Thyroid gland (tissue), 4 donors: ENCODE results near the gene ADCY1.

Experiments used
- POLR2A ChIP-seq, 2 donors: fragments of 450-650 bp; IDR thresholded peaks; one replicate each; pipeline ENCODE4 v1.6.1; 2017; ENCODE audit warnings: antibody characterized with exemption in 2 of 2, mild to moderate bottlenecking in 2 of 2, moderate library complexity in 1 of 2
- TF ChIP-seq, protein P1 (sequence below), 6 experiments: fragments of 200-600 bp in 3 of 6; fragments of 450-650 bp in 3 of 6; sonication (generic) in 3 of 6; IDR thresholded peaks; one replicate each; pipeline ENCODE4 v1.5.1; 2016 to 2019; ENCODE audit warnings: antibody characterized with exemption in 6 of 6, mild to moderate bottlenecking in 2 of 6, inconsistent platforms in 1 of 6, moderate library complexity in 1 of 6

DNA sequence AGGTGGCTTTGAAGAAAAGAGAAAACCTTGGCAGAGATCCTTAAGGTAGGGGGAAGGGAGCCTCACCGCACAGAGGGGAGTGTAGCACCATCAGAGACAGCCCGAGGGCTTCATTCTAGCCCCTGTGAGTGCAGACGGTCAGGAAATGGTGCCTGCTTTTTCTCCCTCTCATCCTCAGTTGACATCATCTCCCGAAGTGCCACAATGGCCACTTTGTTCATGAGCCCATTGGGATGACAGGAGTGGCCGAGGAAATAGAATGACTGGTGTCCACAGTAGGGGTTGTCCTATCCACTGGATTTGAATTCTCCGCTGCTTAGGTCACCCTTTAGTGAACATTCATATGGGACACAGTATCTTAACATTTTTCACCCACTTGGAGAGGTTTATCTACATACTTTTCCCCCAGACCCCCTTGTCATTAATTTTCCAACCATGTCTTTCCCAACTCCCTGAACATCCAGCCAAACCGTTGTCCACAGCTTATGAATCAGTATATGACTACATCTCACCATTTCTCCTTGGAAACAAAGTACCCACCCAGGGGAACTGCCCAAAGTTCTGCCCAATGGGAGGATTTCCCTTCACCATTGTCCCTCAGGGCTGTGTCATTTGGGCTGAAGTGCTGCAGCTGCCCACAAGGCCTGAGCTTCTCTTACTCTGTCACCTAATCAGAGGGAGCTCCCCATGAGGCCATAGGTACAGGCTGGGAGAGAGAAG is 108.8 kb downstream of the ADCY1 start:
- TF ChIP-seq, protein P1, sequence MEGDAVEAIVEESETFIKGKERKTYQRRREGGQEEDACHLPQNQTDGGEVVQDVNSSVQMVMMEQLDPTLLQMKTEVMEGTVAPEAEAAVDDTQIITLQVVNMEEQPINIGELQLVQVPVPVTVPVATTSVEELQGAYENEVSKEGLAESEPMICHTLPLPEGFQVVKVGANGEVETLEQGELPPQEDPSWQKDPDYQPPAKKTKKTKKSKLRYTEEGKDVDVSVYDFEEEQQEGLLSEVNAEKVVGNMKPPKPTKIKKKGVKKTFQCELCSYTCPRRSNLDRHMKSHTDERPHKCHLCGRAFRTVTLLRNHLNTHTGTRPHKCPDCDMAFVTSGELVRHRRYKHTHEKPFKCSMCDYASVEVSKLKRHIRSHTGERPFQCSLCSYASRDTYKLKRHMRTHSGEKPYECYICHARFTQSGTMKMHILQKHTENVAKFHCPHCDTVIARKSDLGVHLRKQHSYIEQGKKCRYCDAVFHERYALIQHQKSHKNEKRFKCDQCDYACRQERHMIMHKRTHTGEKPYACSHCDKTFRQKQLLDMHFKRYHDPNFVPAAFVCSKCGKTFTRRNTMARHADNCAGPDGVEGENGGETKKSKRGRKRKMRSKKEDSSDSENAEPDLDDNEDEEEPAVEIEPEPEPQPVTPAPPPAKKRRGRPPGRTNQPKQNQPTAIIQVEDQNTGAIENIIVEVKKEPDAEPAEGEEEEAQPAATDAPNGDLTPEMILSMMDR (IDR thresholded peaks at IDR 0.05) = no peak
- TF ChIP-seq POLR2A (IDR thresholded peaks at IDR 0.05) = no peak
